GM13976 (cell line): Measurements from ENCODE around the gene TBC1D1.

Experiments
- DNase-seq: peaks from one replicate; pipeline ENCODE4 v3.0.0; 2012; ENCODE audit warnings: low spot score
- CTCF ChIP-seq: IDR thresholded peaks from 2 replicates; pipeline ENCODE4 v1.5.1; 2012; ENCODE audit warnings: borderline replicate concordance, mild to moderate bottlenecking; ENCODE audit not compliant: insufficient read depth; ENCODE audit errors: extremely low read depth, missing control alignments, control extremely low read depth
- in situ Hi-C: fragments of 300-500 bp; cut with MboI; formaldehyde crosslinking; loops from one replicate; pipeline ENCODE4 v1.12.0; 2022; ENCODE audit warnings: low sequenced_read_pairs, mixed read lengths, inconsistent platforms; ENCODE audit not compliant: unreplicated experiment

Gene TBC1D1

DNA sequence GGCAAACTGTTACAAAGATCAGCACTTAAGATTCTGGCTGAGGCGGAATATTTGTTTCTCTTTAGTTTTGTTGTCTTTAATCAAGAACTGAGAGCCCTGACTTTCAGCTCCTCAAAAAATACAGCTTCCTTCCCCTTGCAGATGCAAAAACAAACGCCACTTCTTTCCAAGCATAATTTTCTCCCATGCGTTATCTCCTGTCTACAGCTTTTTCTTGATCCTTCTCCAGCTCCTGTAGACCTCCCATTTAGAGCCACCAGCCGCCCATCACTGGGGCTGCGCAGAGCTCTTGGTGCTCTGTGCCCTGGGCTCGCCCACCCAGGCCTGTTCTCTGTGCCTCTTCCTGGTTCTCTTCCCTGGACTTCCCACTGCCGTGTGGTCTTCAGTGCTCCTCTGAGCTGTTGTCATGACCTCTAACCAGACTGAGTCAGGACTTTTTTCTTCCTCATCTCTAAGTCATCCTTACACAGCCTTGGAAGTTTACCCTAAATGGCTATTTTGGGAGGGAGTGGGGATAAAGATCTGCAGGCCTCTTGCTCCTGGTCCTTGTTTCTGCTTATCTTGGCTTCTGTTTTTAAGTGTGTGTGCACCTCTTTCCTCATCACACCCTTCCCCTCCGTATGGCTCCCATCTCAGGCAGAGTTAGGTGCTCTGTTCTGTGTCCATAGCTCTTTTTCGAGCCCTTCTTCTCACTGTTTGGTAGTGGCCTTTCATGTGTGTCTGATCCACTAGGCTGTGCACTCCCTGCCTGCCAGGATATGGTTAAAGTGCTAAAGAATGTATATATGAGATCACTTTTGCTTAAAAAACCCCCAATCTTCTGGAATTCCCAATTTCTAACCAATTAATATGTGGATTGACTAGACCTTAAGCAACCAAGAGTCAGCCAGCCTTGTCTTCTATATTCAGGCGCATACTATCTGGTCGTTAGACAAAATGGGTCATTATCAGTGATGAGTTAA, 191.8 kb downstream of the TBC1D1 start:
- no peak for TF ChIP-seq CTCF

DNA sequence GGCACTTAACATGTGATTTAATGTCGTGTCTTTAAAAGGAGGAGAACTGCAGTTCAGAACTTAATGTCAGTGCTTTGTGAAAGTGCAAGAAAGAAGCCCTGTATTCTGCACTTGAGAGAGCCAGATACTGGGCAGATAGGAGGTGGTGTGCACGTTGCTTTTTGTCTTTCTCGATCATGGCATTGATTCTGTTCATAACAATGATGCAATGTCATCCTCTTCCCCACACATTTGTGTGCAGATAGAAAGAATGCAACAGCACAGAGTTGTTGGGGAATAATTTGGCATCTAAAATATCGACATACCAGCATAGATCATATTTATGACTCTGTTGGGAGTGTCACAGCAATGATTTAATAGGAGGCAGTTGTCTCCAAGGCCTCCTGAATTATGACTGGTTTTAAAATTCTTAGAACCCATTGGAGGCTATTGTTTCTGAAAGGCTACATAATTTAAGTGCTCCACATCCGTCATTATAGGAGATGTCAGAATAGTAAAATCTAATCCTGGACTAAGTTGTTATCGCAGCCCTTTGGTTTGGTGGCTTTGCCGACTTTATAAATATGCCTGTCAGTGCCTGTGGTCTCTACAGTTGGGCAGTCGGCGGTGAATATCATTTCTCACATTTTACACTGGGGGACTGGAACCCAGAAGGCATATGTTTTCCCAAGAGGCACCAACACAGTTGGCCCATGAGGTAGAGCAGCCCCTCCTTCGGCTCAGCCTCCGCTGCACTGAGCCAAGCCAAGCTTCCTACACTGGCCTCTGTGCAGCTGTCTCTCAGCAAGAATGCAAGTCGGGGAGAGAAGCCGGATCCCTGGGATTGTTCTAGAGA, 194.2 kb downstream of the TBC1D1 start:
- in situ Hi-C loops, result no loop called here

More for the DNA sequence above, 191.8 kb downstream of the TBC1D1 start:
- no peak for DNase-seq
- in situ Hi-C loops, result no loop called here

GRCh38 chr4:38085751-38086150, 194.9 kb downstream of the TBC1D1 start:
- DNase-seq, result no peak
- in situ Hi-C loops, result no loop called here
- TF ChIP-seq CTCF, result no peak

More for the DNA sequence above, 194.2 kb downstream of the TBC1D1 start:
- no peak for TF ChIP-seq CTCF
- DNase-seq, result no peak

DNA sequence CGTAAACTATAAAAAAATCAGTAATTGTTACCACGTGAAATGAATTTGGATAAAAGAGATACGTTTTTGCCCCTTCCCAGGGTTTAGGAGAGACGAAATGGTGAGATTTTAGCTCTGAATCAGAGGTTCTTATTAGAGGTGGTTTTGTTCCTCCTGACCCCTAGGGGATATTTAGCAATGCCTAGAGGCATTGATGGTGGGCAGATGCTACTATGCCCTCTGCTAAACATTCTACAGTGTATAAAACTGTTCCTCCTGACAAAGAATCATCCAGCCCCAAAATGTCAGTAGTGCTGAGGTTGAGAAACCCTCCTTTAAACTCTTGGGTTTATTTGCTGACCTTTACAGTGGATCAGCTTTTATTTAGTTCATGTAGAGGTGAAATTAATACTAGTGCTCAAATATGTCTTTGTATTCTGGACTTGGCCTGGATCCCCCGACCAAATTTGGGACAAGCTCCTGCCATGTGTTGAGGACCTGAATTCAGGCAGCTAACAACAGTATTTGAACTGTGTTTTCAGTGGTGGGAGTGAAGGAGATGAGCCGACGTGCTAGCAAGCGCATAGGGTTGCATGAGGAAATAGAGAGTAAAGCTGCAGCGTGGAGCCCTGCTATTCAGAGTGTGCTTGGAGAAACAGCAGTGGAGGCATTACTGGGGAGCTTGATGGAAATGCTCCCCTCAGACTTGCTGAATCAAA, 195.4 kb downstream of the TBC1D1 start:
- no peak for DNase-seq
- TF ChIP-seq CTCF, result no peak
- in situ Hi-C loops, result no loop called here

GRCh38 chr4:38086849-38087226, 196.0 kb downstream of the TBC1D1 start:
- TF ChIP-seq CTCF, result no peak
- in situ Hi-C loops, result no loop called here
- DNase-seq, result no peak

- TF ChIP-seq CTCF, result no peak
- no peak for DNase-seq
- in situ Hi-C loops, result no loop called here
Observed at GRCh38 chr4:38088321-38088720, 197.4 kb downstream of the TBC1D1 start.
